H54 (cell line): Measurements from ENCODE around the gene BMP7.

ENCODE experiments used
- DNase-seq: peaks from one replicate; pipeline ENCODE4 v3.0.0; 2011; ENCODE audit warnings: low spot score, mixed read lengths; ENCODE audit not compliant: insufficient read length
- FAIRE-seq: peaks from 3 replicates; lab custom pipeline; 2011; peaks lifted over from hg19 to GRCh38; lab: Jason Lieb, UNC
- POLR2A ChIP-seq: IDR thresholded peaks from 2 replicates; pipeline ENCODE4 v1.6.1; 2011; ENCODE audit warnings: low read depth, mild to moderate bottlenecking, low read length

Gene BMP7

GRCh38 chr20:57118964-57119363 is 147.5 kb downstream of the BMP7 start:
- no peak for FAIRE-seq
- no peak for TF ChIP-seq POLR2A
- DNase-seq: no peak
